Glomerular visceral epithelial cell (primary cell): ENCODE results near the gene OAT.
"Not testable (repeated sequence)": the region's sequence is repeated elsewhere in the genome, so short reads cannot be mapped to it uniquely, and the experiment has no call there.

Experiments used
- DNase-seq: peaks from one replicate; pipeline ENCODE4 v3.0.0-alpha.2; 2016; ENCODE audit errors: extremely low spot score

OAT gene

GRCh38 chr10:124447751-124448466, 29.2 kb upstream of the OAT start:
- no peak for DNase-seq

DNA sequence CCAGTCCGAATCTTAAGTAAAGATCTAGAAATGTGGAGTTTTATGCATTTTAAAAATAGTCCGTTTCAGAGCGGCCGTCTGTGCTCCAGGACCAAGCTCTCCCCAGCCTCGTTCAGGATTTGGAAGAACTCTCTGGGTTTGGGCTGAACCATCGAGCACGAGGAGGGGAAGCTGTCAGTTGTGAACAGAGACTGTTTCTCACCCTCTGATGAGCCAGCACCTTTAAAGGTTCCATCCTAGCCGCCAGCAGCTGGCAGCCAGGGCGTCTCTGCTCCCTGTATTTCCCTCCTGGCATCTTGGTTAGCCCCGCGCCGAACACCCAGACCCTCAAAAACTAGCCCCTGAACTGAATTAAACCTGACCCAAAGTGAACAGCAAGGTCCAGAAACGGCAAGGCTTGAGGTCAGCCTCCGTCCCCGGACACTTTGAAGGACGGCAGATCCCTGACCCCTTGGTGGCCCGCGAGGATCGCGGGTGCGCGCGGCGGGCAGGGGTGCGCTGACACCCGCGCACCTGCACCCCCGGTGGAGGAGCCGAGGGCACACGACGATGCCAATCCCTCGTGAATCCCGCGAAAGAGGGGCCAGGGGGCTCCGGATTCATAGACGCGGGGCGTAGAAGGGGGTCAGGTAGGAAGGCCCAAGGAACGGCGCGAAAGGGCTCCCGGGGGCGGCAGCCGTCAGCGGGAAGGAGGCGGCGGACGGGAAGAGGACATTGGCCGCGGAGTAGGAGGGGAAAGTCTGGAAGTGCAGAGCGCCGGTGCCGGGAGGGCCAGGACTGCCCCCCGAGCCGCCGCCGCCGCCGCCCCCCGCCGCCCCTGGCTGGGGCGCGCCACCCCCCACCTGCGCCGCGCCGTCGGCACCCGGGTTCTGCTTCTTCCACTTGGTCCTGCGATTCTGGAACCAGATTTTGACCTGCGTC, 28.4 kb upstream of the OAT start:
- no peak for DNase-seq

DNA sequence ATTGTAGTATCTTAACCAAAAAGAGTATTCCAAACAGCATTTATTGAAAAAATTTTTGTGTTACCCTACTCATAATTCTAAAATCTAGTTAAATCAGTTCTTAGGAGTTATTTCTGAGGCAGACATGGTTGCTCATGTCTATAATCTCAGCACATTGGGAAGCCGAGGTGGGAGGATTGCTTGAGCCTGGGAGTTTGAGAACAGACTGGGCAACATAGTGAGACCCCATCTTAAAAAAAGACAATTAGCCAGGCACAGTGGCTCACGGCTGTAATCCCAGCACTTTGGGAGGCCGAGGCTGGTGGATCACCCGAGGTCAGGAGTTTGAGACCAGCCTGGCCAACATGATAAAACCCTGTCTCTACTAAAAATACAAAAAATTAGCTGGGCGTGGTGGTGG, 23.0 kb upstream of the OAT start:
- DNase-seq, result not testable (repeated sequence)

- DNase-seq, result no peak
These were observed 17.5 kb upstream of the OAT start for GRCh38 chr10:124436191-124436638.

DNA sequence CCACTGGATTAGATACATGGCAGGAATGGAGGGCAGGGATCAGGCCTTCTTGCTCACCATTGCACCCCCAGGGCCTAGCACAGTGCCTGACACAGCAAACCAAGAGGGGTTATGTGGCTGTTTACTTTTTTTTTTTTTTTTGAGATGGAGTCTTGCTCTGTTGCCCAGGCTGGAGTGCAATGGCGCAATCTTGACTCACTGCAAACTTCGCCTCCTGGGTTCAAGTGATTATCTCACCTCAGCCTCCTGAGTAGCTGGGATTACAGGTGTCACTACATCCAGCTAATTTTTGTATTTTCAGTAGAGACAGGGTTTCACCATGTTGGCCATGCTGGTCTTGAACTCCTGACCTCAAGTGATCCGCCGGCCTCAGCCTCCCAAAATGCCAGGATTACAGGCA, 17.0 kb upstream of the OAT start:
- DNase-seq, result not testable (repeated sequence)

GRCh38 chr10:124433461-124433860, 14.7 kb upstream of the OAT start:
- DNase-seq, result no peak

DNA sequence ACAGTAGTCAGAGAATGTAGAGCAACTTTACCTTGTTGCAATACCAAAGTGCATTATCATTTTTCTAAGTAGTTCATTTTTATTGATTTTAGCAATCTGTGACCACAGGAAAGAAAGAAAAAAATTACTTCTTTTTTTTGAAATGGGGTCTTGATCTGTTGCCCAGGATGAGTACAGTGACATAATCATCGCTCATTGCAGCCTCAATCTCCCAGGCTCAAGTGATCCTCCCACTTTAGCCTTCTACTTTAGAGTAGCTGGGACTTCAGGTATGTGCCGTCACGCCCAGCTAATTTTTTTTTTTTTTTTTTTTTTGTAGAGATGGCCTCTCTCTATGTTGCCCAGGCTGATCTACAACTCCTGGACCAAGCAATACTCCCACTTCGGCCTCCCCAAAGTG, 11.4 kb upstream of the OAT start:
- DNase-seq, result no peak

DNA sequence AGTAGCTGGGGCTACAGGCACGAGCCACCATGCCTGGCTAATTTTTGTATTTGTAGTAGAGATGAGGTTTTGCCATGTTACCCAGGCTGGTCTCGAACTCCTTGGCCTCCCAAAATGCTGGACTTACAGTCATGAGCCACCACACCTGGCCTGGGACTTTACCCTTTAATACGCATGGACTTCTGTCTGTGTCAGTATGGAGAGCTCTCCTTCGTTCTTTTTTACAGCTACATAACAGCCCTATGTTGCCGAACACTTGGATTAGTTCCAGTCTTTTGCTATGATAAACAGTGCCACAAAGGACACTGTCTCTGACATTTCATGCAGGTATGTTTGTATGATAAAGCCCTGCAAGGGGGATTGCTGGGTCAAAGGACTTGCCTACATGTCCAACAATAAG, 10.9 kb upstream of the OAT start:
- no peak for DNase-seq

DNA sequence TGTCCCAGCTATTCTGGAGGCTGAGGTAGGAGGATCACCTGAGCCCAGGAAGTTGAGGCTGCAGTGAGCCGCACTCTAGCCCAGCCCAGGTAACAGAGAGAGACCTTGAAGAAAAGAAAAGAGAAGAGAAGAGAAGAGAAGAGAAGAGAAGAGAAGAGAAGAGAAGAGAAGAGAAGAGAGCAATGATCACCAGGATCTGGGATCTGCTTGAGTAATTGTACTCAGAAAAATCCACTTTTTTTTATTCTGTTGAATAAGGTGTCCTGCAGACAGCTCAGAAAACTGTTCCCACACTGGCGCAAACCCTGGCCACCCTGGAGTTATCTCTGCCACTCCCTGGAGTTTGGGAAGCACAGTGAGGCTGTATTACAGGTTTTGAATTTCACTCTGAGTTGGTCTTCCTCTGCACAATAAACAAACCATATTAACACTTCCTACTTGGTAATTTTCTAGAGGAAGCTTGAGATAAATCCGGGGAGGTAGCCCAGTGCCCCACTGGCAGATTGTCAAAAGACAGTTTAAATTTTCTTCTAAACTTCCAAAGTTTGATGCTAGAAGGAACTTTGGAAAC, 9.6 kb upstream of the OAT start:
- no peak for DNase-seq

GRCh38 chr10:124425227-124425962, 6.7 kb upstream of the OAT start:
- no peak for DNase-seq

DNA sequence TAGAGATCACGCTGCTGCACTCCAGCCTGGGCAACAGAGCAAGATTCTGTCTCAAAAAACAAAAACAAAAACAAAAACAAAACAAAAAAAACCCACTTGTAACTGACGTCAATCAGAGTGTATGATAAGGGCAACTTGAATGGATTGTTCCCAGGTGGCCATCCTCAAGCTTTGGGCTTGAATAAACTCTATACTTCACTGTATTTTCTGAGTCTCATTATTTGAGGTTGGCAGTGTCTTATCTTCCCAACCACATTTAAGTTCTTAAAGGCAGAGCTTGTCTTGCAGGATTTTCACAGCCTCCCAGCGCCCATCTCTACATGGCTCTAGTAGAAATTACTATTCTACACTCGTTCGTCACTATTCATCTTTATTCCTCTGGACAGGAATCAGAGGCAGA, 5.1 kb upstream of the OAT start:
- no peak for DNase-seq

DNA sequence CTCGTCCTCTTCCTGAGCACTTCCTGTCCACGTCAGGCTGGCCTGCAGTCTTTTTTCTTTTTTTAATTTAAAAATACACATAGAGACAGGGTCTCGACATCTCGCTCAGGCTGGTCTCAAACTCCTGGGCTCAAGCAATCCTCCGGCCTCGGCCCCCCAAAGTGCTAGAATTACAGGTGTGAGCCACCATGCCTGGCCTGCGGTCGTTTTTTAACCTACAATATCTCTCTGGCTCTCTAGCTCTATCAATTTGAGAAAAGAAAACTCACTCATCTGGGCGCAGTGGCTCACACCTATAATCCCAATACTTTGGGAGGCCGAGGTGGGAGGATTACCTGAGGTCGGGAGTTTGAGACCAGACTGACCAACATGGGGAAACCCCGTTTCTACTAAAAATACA, 4.0 kb upstream of the OAT start:
- no peak for DNase-seq

GRCh38 chr10:124420254-124420653, 1.5 kb upstream of the OAT start:
- DNase-seq, result no peak

DNA sequence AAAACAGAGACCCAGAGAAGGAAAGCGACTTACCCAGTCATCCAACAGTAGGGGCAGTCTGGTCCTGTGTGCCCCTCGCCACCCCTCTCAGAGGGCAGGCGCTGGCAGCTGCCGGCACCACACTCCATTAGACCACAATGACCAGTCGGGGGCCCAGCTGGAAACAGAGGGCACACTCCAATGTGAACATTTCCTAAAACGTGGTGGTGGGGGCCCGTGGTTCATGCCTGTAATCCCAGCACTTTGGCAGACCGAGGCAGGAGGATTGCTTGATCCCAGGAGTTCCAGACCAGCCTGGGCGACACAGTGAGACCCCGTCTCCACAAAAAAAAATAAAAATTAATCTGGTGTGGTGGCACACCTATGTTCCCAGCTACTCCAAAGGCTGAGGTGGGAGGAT, 912 bp upstream of the OAT start:
- no peak for DNase-seq

DNA sequence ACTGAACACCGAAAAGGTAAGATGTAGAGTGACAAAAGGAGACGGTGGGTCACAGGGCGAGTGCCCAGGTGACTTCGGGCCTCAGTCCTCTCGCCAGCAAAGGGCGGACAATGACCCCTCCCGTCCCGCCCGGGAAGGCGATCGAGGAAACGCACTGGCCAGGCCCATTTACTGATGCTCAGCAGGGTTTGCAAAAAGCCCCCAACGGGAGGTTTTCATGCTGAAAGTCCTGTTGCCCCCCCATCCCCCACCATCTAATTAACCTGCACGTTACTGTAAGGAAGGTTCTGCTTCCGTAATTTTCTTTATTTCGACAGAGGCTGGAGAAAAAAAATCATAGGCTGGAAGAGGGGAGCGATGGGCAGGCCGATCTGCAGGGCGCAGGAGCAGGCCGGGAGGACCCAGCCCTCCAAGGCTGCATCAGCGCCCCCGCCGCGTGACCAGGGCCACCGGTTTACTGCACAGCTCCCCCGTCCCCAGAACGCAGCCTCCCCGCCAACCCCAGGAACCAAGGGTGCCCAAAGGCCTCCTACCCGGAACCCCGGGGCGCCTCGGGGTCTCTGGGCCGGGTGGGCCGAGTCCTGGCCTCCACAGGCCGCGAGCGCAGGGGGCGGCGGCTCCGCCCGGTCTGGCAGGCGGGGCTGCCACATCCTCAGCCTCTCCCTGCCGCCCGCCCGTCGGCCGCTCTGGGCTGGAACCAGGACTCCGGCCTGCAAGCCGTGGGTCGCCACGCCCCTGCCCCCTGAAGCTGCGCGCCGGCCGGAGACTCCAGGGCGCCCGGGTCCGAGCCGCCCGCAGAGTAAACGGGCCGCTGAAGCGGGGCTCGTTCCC, 613 bp downstream of the OAT start:
- peak; percentile 58 for DNase-seq

DNA sequence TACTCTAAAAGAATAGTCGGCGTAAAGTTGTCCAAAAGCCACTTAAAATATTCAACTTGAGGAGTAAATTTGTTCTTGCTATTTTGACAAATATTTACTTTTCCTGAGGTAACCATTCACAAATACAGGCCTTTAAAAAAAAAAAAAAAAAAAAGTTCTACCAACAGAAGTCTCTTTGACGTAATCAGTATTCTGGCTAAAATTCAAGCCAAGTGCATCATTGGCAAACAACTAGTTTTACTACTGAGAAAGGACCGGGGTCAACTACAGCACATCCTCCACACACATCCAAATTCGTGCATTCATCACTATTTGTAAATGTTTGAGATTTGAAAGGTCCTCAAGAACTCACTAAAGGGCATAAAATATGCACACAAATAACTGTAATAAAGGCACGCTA, 2.0 kb downstream of the OAT start:
- DNase-seq, result no peak

GRCh38 chr10:124415210-124415609, 3.5 kb downstream of the OAT start:
- DNase-seq, result no peak

GRCh38 chr10:124414076-124414475, 4.6 kb downstream of the OAT start:
- DNase-seq, result no peak

DNA sequence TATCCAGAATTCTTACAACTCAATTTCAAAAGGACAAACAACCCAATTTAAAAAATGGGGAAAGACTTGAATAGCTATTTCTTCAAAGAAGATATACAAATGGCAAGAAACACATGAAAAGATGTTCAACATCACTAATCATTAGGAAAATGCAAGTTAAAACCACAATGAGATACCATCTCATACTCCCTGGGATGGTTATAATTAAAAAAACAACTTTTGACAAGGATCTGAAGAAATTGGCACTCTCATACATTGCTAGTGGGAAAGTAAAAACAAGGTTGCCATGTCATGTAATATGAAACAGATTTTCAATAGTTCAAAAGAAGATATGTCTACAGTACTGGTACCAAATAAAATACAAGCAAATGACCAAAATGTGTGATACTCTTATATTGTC, 9.0 kb downstream of the OAT start:
- no peak for DNase-seq

- DNase-seq, result no peak
These were observed 10.4 kb downstream of the OAT start for GRCh38 chr10:124408357-124408756.

DNA sequence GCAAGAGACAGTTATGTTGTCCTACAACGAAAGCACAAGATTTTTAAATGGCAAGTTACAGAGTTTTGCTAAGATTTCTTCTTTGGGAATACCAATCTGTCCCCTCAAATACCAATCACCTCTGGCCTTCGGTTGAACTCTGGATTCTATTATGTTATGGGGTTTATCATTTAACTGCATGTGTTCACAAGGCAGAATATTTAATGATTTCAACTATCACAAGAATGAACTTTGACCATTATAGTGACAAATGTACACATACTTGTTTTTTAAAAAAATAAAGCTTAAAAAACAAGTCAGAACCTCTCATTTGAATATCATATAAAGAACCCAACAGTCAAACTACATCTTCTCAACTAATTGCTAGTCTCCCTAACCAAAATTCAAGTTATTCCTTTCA, 11.3 kb downstream of the OAT start:
- no peak for DNase-seq
